Measurements from ENCODE around the gene JSRP1. TPM values are rescaled to one million over a fixed set of nuclear protein-coding genes. Genes with fewer than 3 reads are reported as not detected.
A peak's percentile ranks its signal among the peaks of the same experiment; 100 is the strongest.

Gene JSRP1
- total RNA-seq, 2 experiments from 2014 or later = 0.56 to 1.2 TPM

GRCh38 chr19:2226051-2226839 is 30.0 kb downstream of the JSRP1 start:
- no peaks in the 10 kb centered on the region for H3K9me3 Mint-ChIP-seq
- CTCF ChIA-PET = interaction anchor here (1.8 kb wide), 1 partner anchor 70 kb away, joined by 4 read pairs; no protein-coding TSS in a partner anchor
- H3K27me3 Mint-ChIP-seq = no peaks in the 10 kb centered on the region
- peaks cover 33% of the 10 kb centered on the region for H3K36me3 Mint-ChIP-seq
- H3K4me1 Mint-ChIP-seq (ENCODE audit: low read depth) = no peaks in the 10 kb centered on the region
- no peak for DNase-seq
- intact Hi-C loops (cut with micrococcal nuclease) = no loop called here
- no peak overlapping the region for H3K27ac Mint-ChIP-seq
- no peak overlapping the region for H3K4me3 Mint-ChIP-seq
- POLR2A ChIA-PET = interaction anchor here (0.9 kb wide), 1 partner anchor 10 kb away, joined by 3 read pairs; the partner anchor contains the start of gene PLEKHJ1

DNA sequence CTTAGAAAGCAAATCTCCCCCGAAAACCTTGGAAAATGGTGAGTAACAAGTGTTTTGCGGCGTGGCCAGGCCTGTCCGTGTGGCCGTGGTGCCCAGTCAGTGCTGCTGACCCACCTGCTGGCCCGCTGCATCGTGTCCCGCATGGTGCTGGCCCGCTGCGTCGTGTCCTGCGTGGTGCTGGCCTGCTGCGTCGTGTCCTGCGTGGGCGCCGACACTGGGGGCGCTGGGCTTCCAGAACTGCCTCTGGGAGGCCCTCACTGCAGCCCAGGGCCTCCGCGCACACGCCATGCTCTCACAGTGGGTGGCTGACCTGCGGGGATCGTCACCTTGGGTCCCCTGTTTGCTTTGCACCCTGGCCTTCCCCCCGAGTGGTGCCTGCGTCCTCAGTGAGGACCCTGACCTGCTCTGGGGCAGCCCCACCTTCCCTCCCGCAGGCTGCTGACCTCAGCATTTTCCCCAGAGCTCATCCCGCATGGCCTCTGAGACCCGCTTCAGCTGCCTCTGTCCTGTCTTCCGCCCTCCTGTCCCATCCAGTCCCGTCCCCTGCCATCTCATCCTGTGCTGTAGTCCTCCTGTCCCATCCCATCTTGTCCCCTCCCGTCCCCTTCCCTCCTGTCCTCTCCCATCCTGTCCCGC is 30.7 kb downstream of the JSRP1 start:
- intact Hi-C loops (cut with micrococcal nuclease) = no loop called here
- no peak overlapping the region for H3K4me3 Mint-ChIP-seq
- no peak for DNase-seq
- H3K9me3 Mint-ChIP-seq = no peaks in the 10 kb centered on the region
- H3K27ac Mint-ChIP-seq = no peak overlapping the region
- CTCF ChIA-PET = interaction anchor here (1.8 kb wide), 1 partner anchor 70 kb away, joined by 4 read pairs; no protein-coding TSS in a partner anchor
- no peaks in the 10 kb centered on the region for H3K4me1 Mint-ChIP-seq (ENCODE audit: low read depth)
- H3K36me3 Mint-ChIP-seq = peaks cover 36% of the 10 kb centered on the region
- POLR2A ChIA-PET = no interaction called here
- H3K27me3 Mint-ChIP-seq = no peaks in the 10 kb centered on the region

DNA sequence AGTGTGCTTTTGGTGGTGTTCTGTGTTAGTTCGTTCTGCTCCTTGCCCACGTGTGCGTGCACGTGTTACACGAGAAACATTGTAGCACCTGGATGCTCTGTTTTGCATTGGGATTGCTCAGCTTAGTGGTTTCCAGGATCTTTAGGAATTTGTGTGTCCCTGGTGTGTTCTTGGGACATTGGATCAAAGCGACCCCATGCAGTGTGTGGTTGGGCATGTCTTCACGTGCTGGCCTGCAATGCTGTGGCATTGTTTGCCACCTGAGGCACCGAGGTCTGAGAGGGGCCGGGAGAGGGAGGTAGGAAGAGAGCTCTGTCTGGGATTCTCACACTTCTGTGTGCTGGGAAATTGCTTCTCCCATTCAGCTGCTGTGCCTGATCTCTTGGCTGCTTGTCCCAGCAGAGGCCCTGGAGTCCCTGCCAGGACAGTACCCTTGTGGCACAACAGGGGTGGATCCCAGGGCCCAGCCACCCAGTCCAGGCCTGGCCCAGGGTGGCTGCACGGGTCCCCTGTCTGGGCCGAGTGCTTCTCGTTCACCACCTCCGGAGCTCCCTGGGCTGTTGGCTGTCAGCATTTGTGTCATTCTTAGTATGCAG is 31.4 kb downstream of the JSRP1 start:
- Mint-ChIP-seq H3K4me3 (no peak overlapping the region), H3K27ac (no peak overlapping the region), H3K27me3 (no peaks in the 10 kb centered on the region), H3K9me3 (no peaks in the 10 kb centered on the region), H3K36me3 (peaks cover 33% of the 10 kb centered on the region), H3K4me1 (ENCODE audit: low read depth) (no peaks in the 10 kb centered on the region)
- ChIA-PET POLR2A (no interaction called here), CTCF (interaction anchor here (1.8 kb wide), 1 partner anchor 69 kb away, joined by 4 read pairs; no protein-coding TSS in a partner anchor)
- no peak for DNase-seq
- intact Hi-C loops (cut with micrococcal nuclease) = no loop called here

GRCh38 chr19:2223959-2224358 is 32.3 kb downstream of the JSRP1 start:
- H3K27ac Mint-ChIP-seq = no peak overlapping the region
- no peaks in the 10 kb centered on the region for H3K27me3 Mint-ChIP-seq
- H3K9me3 Mint-ChIP-seq = no peaks in the 10 kb centered on the region
- no peak for DNase-seq
- no peak overlapping the region for H3K4me3 Mint-ChIP-seq
- peaks cover 31% of the 10 kb centered on the region for H3K36me3 Mint-ChIP-seq
- ChIA-PET POLR2A (no interaction called here), CTCF (no interaction called here)
- intact Hi-C loops (cut with micrococcal nuclease) = no loop called here
- no peaks in the 10 kb centered on the region for H3K4me1 Mint-ChIP-seq (ENCODE audit: low read depth)

DNA sequence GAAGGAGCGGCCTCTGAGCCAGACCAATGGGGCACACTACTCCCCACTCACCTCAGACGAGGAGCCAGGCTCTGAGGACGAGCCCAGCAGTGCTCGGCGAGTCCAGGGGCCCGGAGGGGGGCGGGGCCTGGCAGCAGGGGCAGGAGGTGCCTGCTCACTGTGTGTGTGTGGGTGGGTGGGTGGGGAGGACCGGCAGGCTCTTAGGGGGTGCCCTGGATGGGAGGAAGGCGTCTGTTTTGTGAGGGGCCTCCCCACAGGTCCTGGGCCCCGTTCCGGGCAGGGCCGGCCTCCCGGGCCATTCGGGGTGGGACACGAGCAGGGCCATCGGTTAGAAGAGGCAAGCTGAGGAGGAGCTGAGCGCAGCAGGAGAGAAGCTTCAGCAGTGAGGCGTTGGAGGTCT is 32.8 kb downstream of the JSRP1 start:
- H3K4me3 Mint-ChIP-seq = no peak overlapping the region
- CTCF ChIA-PET = no interaction called here
- DNase-seq = no peak
- no peaks in the 10 kb centered on the region for H3K4me1 Mint-ChIP-seq (ENCODE audit: low read depth)
- POLR2A ChIA-PET = no interaction called here
- no peaks in the 10 kb centered on the region for H3K9me3 Mint-ChIP-seq
- no peak overlapping the region for H3K27ac Mint-ChIP-seq
- intact Hi-C loops (cut with micrococcal nuclease) = no loop called here
- H3K27me3 Mint-ChIP-seq = no peaks in the 10 kb centered on the region
- peaks cover 29% of the 10 kb centered on the region for H3K36me3 Mint-ChIP-seq

GRCh38 chr19:2221918-2222317 is 34.3 kb downstream of the JSRP1 start:
- DNase-seq = no peak
- Mint-ChIP-seq H3K27me3 (no peaks in the 10 kb centered on the region), H3K9me3 (no peaks in the 10 kb centered on the region), H3K36me3 (peaks cover 36% of the 10 kb centered on the region), H3K27ac (no peak overlapping the region), H3K4me3 (no peak overlapping the region), H3K4me1 (ENCODE audit: low read depth) (no peaks in the 10 kb centered on the region)
- ChIA-PET POLR2A (no interaction called here), CTCF (interaction anchor here (1.0 kb wide), 1 partner anchor 66 kb away, joined by 3 read pairs; no protein-coding TSS in a partner anchor)
- intact Hi-C loops (cut with micrococcal nuclease) = no loop called here

DNA sequence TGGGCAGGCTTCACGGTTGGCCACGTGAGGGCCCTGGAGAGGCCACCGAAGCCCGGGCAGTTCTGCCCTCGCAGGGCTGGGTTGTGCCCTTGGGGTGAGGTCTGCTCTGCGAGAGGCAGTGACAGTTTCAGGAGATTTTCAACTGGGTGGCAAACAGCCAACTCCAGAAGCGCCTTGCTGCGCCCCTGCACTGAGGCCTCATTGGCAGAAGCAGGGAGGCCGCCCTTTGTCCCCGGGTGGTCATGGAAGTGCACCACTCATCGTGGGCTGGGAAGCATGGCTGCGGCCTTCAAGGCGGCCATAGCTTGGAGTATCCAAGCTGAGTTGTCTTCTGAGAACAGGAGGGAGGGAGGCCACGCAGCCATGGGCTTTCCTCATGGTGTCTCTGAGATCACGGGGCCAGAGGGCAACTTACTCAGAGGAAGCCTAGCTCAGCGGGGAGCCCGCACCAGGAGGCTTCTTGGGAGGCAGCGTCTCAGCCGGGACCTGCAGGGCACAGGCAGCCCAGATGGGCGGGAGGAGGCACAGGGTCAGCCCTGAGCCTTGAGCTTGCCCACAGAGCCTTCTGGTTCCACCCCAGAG is 34.9 kb downstream of the JSRP1 start:
- Mint-ChIP-seq H3K9me3 (no peaks in the 10 kb centered on the region), H3K36me3 (peaks cover 38% of the 10 kb centered on the region), H3K27ac (no peak overlapping the region), H3K4me3 (no peak overlapping the region), H3K27me3 (no peaks in the 10 kb centered on the region), H3K4me1 (ENCODE audit: low read depth) (no peaks in the 10 kb centered on the region)
- intact Hi-C loops (cut with micrococcal nuclease) = no loop called here
- DNase-seq = no peak
- POLR2A ChIA-PET = no interaction called here
- CTCF ChIA-PET = interaction anchor here (1.0 kb wide), 1 partner anchor 65 kb away, joined by 3 read pairs; no protein-coding TSS in a partner anchor

DNA sequence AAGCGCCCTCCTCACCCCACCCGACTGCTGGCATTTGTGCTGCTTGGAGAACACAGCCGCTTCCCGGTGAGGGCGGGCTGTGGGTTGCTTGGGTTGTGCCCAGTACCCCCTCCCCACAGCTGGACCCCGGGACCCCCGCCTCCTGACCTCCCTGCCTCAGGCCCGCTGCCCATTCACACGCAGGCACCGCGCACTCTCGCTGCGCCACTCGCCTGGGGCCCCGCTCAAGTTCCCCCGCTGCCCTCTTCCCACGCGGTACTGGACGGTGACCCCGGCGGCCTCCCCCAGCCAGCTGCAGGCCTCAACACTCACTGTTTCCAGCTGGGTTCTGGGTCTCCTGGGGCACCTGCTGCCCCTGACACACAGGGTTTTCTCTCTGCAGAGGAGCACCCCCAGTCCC is 36.5 kb downstream of the JSRP1 start:
- Mint-ChIP-seq H3K27ac (no peak overlapping the region), H3K36me3 (peaks cover 42% of the 10 kb centered on the region), H3K4me1 (ENCODE audit: low read depth) (peaks cover 12% of the 10 kb centered on the region), H3K4me3 (no peak overlapping the region), H3K27me3 (no peaks in the 10 kb centered on the region), H3K9me3 (no peaks in the 10 kb centered on the region)
- DNase-seq = no peak
- POLR2A ChIA-PET = interaction anchor here (2.1 kb wide), 1 partner anchor 16 kb away, joined by 5 read pairs; no protein-coding TSS in a partner anchor
- intact Hi-C loops (cut with micrococcal nuclease) = no loop called here
- CTCF ChIA-PET = no interaction called here

- no peak overlapping the region for H3K4me3 Mint-ChIP-seq
- peaks cover 40% of the 10 kb centered on the region for H3K36me3 Mint-ChIP-seq
- H3K27ac Mint-ChIP-seq = no peak overlapping the region
- no peak for DNase-seq
- no peaks in the 10 kb centered on the region for H3K9me3 Mint-ChIP-seq
- H3K27me3 Mint-ChIP-seq = no peaks in the 10 kb centered on the region
- H3K4me1 Mint-ChIP-seq (ENCODE audit: low read depth) = peaks cover 17% of the 10 kb centered on the region
- intact Hi-C loops (cut with micrococcal nuclease) = no loop called here
- ChIA-PET POLR2A (no interaction called here), CTCF (interaction anchor here (0.9 kb wide), 1 partner anchor 22 kb away, joined by 3 read pairs; no protein-coding TSS in a partner anchor)
These were observed 38.6 kb downstream of the JSRP1 start for GRCh38 chr19:2217591-2217990.

DNA sequence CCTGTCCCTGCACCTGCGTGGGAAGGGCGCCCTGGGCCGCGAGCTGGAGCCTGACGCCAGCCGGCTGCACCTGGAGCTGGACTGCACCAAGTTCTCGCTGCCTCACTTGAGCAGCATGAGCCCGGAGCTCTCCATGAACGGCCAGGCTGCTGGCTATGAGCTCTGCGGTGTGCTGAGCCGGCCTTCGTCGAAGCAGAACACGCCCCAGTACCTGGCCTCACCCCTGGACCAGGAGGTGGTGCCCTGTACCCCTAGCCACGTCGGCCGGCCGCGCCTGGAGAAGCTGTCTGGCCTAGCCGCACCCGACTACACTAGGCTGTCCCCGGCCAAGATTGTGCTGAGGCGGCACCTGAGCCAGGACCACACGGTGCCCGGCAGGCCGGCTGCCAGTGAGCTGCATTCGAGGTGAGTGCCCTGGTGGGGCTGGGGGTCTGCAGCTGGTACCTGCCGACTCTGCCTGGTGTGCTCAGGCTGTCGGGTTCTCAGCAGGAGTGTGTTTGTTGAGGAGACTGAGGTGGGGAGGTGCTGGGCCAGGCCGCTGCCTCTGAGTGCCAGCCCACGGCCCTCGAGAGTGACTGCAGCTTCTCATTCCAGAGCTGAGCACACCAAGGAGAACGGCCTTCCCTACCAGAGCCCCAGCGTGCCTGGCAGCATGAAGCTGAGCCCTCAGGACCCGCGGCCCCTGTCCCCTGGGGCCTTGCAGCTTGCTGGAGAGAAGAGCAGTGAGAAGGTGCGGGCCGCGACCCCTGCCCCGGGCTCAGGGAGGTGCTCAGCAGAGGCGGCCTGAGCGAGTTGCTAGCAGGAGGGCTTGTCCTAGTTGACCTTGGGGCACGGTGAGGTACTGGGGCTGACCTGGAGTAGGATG is 39.6 kb downstream of the JSRP1 start:
- POLR2A ChIA-PET = no interaction called here
- Mint-ChIP-seq H3K27me3 (no peaks in the 10 kb centered on the region), H3K4me3 (peak overlapping the region; percentile 6)

DNA sequence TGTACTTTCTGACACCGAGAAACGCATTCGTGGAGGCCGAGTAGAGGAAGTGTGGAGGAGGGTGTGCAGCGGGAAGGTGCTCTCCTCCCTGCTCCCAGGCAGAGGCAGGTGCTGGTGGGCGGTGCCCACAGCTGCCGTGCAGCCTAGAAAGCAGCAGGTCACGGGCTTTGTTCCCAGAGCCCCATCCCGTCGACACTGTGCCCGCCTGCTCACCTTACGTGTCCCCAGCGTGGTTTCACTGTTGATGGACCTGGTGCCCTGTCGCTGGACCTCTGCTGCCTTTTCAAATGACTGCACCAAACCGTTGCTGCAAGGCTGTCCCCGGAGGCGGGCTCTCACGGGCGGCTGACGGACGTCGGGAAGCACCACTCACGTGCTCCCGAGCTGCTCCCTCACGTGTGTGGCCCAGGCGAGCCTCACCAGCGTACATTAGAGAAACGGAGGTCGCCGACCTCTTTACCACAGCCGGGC is 40.9 kb downstream of the JSRP1 start:
- Mint-ChIP-seq H3K4me3 (no peak overlapping the region), H3K27me3 (no peaks in the 10 kb centered on the region), H3K9me3 (no peaks in the 10 kb centered on the region), H3K4me1 (ENCODE audit: low read depth) (peaks cover 17% of the 10 kb centered on the region), H3K27ac (peak overlapping the region; percentile 28), H3K36me3 (peaks cover 47% of the 10 kb centered on the region)
- intact Hi-C loops (cut with micrococcal nuclease) = no loop called here
- peak; percentile 57 for DNase-seq
- ChIA-PET POLR2A (interaction anchor here (1.0 kb wide), 1 partner anchor 20 kb away, joined by 3 read pairs; the partner anchor contains the start of gene PLEKHJ1), CTCF (interaction anchor here (1.1 to 2.0 kb wide), 2 partner anchors 15 to 61 kb away, joined by 3 to 6 read pairs; no protein-coding TSS in a partner anchor)

More for the DNA sequence above, 39.6 kb downstream of the JSRP1 start:
- CTCF ChIA-PET = interaction anchor here (1.1 to 2.0 kb wide), 2 partner anchors 14 to 62 kb away, joined by 3 to 6 read pairs; no protein-coding TSS in a partner anchor
- no peak for DNase-seq
- Mint-ChIP-seq H3K27ac (no peak overlapping the region), H3K9me3 (no peaks in the 10 kb centered on the region), H3K36me3 (peaks cover 41% of the 10 kb centered on the region), H3K4me1 (ENCODE audit: low read depth) (peaks cover 17% of the 10 kb centered on the region)
- intact Hi-C loops (cut with micrococcal nuclease) = no loop called here
